ENCODE measurements around the gene KIF12. TPM values are rescaled to one million over a fixed set of nuclear protein-coding genes. Genes with fewer than 3 reads are reported as not detected.

KIF12 gene
- total and polyA plus RNA-seq, 4 donors: 0.47 to 6.7 (median 4.8) TPM

- H3K36me3 ChIP-seq (ENCODE audit: control insufficient read depth in 4 of 4, insufficient read depth in 4 of 4, low read length in 4 of 4): no peaks in the 10 kb centered on the region
- no peak for DNase-seq
- no peak for TF ChIP-seq CTCF (IDR thresholded peaks at IDR 0.05; ENCODE audit: control extremely low read depth, extremely low read depth)
- WGBS, 2 donors: 52 to 57% methylated on average over 7 of the region's 7 CpGs
- no peak overlapping the region for H3K27ac ChIP-seq (ENCODE audit: low read depth in 1 of 2, low read length in 1 of 2)
- H3K4me3 ChIP-seq: no peak overlapping the region
- no peaks in the 10 kb centered on the region for H3K9me3 ChIP-seq (ENCODE audit: control insufficient read depth in 4 of 4, insufficient read depth in 3 of 4, low read length in 3 of 4)
- H3K4me1 ChIP-seq (ENCODE audit: control insufficient read depth in 5 of 5, insufficient read depth in 5 of 5, low read length in 5 of 5): peaks cover 0 to 20% (median 4%) of the 10 kb centered on the region in 5 donors
- H3K27me3 ChIP-seq (ENCODE audit: control insufficient read depth in 3 of 3, insufficient read depth in 3 of 3, low read length in 2 of 3): peaks cover 0 to 2% (median 0%) of the 10 kb centered on the region in 3 donors
- no peak overlapping the region for H3K9ac ChIP-seq (ENCODE audit: insufficient read depth in 1 of 2, low read length in 2 of 2)
- no peak for ATAC-seq (ENCODE audit: insufficient read depth, low FRiP score)
Observed at GRCh38 chr9:114077162-114077837, 21.8 kb downstream of the KIF12 start.

GRCh38 chr9:114076237-114077161, 22.6 kb downstream of the KIF12 start:
- no peaks in the 10 kb centered on the region for H3K9me3 ChIP-seq (ENCODE audit: control insufficient read depth in 4 of 4, insufficient read depth in 3 of 4, low read length in 3 of 4)
- no peak for TF ChIP-seq CTCF (IDR thresholded peaks at IDR 0.05; ENCODE audit: control extremely low read depth, extremely low read depth)
- WGBS, 2 donors: 75 to 79% methylated on average over 14 of the region's 14 CpGs
- DNase-seq (no peak), ATAC-seq (ENCODE audit: insufficient read depth, low FRiP score) (no peak)
- peaks cover 0 to 23% (median 8%) of the 10 kb centered on the region in 5 donors for H3K4me1 ChIP-seq (ENCODE audit: control insufficient read depth in 5 of 5, insufficient read depth in 5 of 5, low read length in 5 of 5)
- peaks cover 0 to 2% (median 0%) of the 10 kb centered on the region in 3 donors for H3K27me3 ChIP-seq (ENCODE audit: control insufficient read depth in 3 of 3, insufficient read depth in 3 of 3, low read length in 2 of 3)
- H3K36me3 ChIP-seq (ENCODE audit: control insufficient read depth in 4 of 4, insufficient read depth in 4 of 4, low read length in 4 of 4): no peaks in the 10 kb centered on the region
- H3K27ac ChIP-seq (ENCODE audit: low read depth in 1 of 2, low read length in 1 of 2): no peak overlapping the region
- no peak overlapping the region for H3K9ac ChIP-seq (ENCODE audit: insufficient read depth in 1 of 2, low read length in 2 of 2)
- no peak overlapping the region for H3K4me3 ChIP-seq

- no peak overlapping the region for H3K27ac ChIP-seq (ENCODE audit: low read depth in 1 of 2, low read length in 1 of 2)
- no peak overlapping the region for H3K4me3 ChIP-seq
- H3K36me3 ChIP-seq (ENCODE audit: control insufficient read depth in 4 of 4, insufficient read depth in 4 of 4, low read length in 4 of 4): no peaks in the 10 kb centered on the region
- WGBS, 2 donors: 64 to 76% methylated on average over 4 of the region's 4 CpGs
- H3K9me3 ChIP-seq (ENCODE audit: control insufficient read depth in 4 of 4, insufficient read depth in 3 of 4, low read length in 3 of 4): no peaks in the 10 kb centered on the region
- no peak for ATAC-seq (ENCODE audit: insufficient read depth, low FRiP score)
- peaks cover 0 to 2% (median 0%) of the 10 kb centered on the region in 3 donors for H3K27me3 ChIP-seq (ENCODE audit: control insufficient read depth in 3 of 3, insufficient read depth in 3 of 3, low read length in 2 of 3)
- no peak for DNase-seq
- no peak for TF ChIP-seq CTCF (IDR thresholded peaks at IDR 0.05; ENCODE audit: control extremely low read depth, extremely low read depth)
- H3K9ac ChIP-seq (ENCODE audit: insufficient read depth in 1 of 2, low read length in 2 of 2): no peak overlapping the region
- peaks cover 0 to 23% (median 8%) of the 10 kb centered on the region in 5 donors for H3K4me1 ChIP-seq (ENCODE audit: control insufficient read depth in 5 of 5, insufficient read depth in 5 of 5, low read length in 5 of 5)
Observed at GRCh38 chr9:114075602-114076001, 23.5 kb downstream of the KIF12 start.
